Stimulated activated CD4-positive, alpha-beta T cell treated with anti-CD3 and anti-CD28 coated beads, Interleukin-1b, Interleukin-23, amount 100 ng/mL, for 1 hour (primary cell): ENCODE data around the gene COG6.

ENCODE experiments used
- DNase-seq, 2 donors: peaks; one replicate each; pipeline ENCODE4 v3.0.0-alpha.2; 2020; ENCODE audit warnings: low read depth in 2 of 2

The COG6 gene

DNA sequence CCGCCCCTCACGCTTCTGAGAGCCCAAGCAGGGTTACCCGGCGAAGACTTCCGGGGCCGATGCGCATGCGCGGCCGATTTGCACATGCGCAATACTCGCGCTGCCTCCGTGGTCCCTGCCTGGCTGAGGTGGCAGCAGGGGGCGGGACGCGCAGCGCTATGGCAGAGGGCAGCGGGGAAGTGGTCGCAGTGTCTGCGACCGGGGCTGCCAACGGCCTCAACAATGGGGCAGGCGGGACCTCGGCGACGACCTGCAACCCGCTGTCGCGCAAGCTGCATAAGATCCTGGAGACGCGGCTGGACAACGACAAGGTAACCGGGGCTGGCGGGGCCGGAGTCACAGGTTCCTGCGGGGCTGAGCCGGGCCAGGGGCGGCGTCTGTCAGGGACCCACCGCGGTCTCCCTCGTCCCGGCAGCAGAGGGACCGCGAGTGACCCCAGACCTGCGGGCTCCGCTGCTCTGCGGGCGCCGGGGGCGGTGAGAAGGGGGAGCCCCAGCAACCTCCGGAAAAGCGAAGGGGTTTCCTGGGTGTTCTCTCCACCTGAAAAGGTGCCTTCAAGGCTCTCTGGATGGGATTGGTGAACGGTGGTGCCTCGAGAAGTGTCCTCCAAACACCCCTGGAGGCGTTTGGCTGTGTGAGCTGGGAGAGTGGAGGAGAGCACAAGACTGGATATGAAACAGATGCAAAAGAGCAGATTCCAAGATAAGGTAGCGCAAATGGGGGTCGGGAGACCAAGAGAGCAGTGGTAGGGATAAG lies at the start of gene COG6:
Gene COG6 (plus strand): TSS at position 94 of the 756 bp plus-strand sequence. CDS start 65 bp downstream, at position 159.
- DNase-seq = peak; percentile 89 to 97

DNA sequence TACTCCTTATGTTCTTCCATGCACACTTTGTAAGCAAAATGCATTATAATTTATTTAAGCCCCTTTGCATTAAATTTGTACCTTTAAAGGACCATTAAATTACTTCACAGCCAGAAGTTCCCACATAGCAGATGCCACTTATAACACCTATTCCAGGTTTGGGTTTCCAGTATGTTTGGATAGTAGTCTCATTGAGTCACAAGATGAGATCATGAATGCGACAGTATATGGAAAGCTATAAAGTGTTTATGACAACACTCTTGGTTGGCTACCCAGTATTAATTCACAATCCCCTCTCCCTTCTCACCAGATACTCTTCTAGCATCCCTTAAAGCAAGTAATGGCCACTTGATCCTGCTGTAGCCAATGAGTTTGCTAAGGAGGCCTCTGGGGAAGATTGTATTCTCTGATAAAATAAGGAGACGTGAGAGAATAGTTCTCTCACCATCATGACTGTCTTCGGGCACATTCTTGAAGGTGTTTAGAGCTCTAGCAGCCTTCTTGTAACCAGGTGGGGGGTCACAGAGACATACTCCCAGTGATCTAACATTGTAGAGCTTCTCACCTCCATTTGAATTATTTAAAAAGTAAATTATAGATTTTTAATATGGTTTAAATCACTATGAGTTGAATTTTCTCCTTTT lies 49.7 kb upstream of the COG6 start:
- DNase-seq = no peak

- no peak for DNase-seq
Measured at GRCh38 chr13:39607876-39608275, 47.6 kb upstream of the COG6 start.

GRCh38 chr13:39612023-39612637 lies 43.3 kb upstream of the COG6 start:
- peak in 1 of 2 donors; percentile 32 for DNase-seq

DNA sequence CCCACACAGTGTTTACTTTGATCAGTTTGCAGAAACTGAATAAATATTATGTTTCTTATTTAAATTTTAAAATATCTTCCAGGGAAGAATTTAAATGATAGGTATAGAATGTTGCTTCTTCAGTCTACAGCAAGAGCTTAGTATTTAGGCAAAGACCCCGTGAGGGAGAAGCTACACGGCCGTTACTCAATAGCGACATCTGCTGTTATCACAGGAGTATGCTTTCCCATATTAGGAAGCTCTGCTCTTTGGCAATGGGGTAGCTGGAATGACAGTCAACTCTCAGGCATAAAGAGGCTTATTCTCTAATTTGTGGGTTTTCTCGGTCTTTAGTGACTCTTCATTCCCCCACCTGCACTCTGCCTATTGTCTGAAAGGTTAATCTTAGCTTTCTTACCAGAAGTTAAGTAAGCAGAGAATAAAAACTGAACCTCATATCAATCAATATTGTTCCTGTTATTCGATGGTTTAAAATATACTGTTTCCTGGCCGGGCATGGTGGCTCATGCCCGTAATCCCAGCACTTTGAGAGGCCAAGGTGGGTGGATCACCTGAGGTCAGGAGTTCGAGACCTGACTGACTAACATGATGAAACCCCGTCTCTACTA lies 39.3 kb upstream of the COG6 start:
- no peak for DNase-seq

GRCh38 chr13:39618561-39618960 lies 36.9 kb upstream of the COG6 start:
- DNase-seq = no peak

GRCh38 chr13:39623466-39623865 lies 32.0 kb upstream of the COG6 start:
- DNase-seq = no peak

DNA sequence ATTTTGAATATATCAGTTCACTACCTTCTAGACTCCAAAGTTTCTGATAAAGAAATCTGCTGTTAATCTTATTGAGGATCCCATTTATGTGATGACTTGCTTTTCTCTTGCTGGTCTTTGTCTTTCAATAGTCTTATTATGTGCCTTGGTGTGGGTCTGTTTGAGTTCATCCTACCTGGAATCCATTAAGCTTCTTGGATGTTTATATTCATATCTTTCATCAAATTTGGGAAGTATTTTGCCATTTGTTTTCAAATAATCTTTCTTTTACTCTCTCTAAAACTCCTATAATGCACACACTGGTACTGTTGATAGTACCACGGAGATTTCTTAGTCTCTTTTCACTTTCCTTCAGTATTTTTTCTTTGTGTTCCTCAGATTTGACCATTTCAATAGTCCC lies 24.2 kb upstream of the COG6 start:
- no peak for DNase-seq

DNA sequence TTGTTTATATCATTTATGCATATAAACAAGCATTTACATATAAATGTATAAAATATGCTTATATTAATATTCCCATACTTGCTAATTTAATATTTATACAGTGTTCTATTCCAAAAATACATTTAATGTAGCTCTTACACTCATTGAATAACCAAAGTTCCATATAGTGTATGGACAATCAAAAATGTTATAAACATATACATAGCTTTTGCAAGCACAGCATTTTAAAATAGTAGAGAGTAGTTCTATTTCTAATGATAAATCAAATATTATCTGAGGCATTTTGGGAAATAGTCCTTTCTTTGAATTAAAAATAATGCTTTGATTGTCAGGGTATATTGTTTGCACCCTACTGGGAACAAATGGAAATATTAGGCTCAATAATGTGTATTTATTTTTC lies 22.5 kb upstream of the COG6 start:
- no peak for DNase-seq

DNA sequence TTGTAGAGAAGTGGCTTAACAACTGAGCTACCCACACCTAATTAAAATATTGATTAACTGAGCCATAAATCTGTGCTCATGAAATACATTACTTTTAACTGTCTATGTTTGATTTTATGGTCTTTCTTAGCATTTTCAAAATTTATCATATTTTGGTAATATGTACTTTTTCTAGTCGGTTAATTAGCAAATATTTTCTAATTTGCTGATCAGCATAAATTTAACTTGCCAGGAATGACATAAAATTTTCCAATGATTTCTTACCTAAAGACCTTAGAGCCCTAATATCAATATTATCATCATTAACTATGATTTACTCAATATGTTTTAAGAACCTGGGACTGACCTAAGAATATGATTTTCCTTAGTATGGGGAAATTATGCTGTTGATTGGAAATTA lies 19.9 kb upstream of the COG6 start:
- no peak for DNase-seq

DNA sequence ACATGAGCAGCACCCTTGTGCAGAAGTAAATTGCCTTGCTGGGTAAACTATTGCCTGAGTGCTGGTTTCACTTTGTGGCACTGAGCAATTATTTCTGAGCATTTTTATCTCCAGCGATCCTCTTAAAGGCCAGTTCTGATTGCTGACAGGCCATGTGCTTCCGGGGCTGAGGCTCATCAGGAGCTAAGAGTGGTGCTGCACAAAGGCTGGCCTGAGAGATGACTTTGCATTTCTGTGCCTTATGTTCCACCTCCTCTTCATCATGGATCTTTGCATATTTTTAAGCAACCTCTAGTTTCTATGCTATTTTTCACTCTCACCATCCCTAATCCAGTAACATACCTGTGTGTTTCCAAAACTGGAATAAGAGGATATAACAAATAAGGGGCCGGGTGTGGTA lies 17.6 kb upstream of the COG6 start:
- DNase-seq = no peak

DNA sequence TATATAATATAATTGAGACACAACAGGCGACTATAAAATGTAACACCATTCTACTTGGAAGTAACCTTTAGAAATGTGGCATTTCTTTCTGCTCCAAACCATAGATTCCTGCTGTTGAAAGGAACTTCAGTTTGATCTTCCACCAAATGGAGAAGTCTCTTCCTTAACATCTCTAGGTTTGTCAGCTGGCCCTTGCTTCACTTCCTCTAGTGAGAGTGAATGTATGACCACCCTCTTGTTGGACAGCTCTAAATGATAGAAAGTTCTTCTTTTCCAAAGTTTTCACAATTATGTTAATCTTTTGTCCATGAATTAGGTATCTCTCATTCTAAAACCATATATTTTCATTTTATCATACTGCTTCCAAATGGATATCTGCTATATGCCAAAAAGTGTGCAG lies 13.8 kb upstream of the COG6 start:
- no peak for DNase-seq

GRCh38 chr13:39646122-39646521 lies 9.3 kb upstream of the COG6 start:
- no peak for DNase-seq

- no peak for DNase-seq
Measured at GRCh38 chr13:39655041-39655568, 357 bp upstream of the COG6 start.

DNA sequence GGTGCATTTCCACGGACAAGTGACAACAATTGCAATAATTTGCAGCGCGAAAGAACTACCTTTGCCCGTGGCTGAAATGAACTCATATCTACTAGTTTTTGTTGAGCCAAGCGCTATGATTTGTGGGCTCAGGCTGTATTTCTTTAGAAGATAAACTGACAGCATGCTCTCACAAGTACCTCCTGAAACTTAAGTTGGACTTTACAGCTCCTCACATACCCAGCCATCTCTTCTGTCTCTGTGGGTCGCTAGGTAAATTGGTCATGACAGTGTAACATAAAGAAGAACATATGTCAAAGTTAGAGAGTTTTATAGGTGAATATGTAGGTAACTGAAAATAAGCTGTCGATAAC lies 839 bp downstream of the COG6 start:
- DNase-seq = no peak

DNA sequence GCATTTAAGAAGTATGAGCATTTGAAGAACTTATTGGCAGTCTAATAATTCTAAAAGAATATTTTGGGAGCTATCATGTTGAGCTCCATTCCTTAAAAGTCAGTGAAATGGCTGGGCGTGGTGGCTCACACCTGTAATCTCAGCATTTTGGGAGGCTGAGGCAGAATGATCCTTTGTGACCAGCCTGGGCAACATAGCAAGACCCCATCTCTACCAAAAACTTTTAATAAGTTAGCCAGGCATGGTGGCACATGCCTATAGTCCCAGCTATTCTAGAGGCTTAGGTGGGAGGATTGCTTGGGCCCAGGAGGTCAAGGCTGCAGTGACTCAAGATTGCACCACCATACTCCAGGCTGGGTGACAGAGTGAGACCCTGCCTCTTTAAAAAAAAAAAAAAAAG lies 8.0 kb downstream of the COG6 start:
- no peak for DNase-seq

GRCh38 chr13:39663958-39664357 lies 8.5 kb downstream of the COG6 start:
- no peak for DNase-seq

- no peak for DNase-seq
Measured at GRCh38 chr13:39665763-39666162, 10.3 kb downstream of the COG6 start.

DNA sequence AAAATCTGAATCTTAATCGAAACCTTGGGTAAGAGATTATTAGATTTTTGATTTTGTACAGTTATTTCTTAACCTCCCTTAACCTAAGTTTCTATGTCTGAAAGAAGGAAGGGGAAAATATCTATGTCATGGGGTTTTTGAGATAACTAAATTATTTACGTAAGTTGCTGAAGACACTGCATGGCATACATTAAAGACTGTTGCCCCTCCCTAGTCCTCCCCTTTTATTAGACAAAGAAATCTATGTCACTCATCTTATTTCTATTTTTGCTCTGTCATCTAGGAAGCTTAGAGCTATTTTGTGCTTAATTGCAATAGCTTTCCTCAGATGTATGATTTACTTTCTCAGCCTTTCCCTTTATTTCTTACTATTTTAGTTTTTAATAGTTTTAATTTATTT lies 15.0 kb downstream of the COG6 start:
- DNase-seq = no peak

GRCh38 chr13:39672378-39673132 lies 17.1 kb downstream of the COG6 start:
- no peak for DNase-seq

DNA sequence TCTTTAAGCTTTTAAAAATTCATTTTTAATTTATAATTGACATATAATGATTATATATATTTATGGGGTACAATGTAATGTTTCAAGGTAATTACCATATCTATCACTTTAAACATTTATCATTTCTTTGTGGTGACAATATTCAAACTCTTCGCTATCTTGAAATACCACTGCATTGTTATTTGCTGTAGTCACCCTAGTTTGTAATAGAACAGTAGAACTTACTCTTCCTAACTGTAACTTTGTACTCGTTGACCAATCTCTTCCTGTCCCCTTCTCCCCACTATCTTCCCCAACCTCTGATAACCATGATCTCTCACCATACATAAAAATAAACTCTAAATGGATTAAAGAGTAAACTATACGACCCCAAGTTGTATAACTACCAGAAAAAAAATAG lies 20.4 kb downstream of the COG6 start:
- no peak for DNase-seq
